IMR-90 (cell line): ENCODE measurements around the gene PTPN13. TPM values are rescaled to one million over a fixed set of nuclear protein-coding genes. Genes with fewer than 3 reads are reported as not detected.

Experiments used
- ATAC-seq: fragments of 200-7000 bp; cut with Tn5 transposase; 2 replicates; pipeline ENCODE4 v1.9.1; 2020; ENCODE audit warnings: low read depth, mild to moderate bottlenecking, moderate library complexity
- BruUV-seq: library from RNA; stranded (reverse); fragments of 400-500 nt; replicated peaks from 2 replicates; lab custom pipeline; 2021; lab: Mats Ljungman, UMichigan
- CTCF ChIA-PET: fragments of 300-600 bp; formaldehyde crosslinking; extraction: SDS; loops from one replicate; lab custom pipeline; 2021; ENCODE audit warnings: antibody characterized with exemption; lab: Yijun Ruan, JAX
- POLR2A ChIA-PET: fragments of 300-600 bp; sonication (Branson Sonifier 250); formaldehyde crosslinking; loops from one replicate; lab custom pipeline; 2022; ENCODE audit warnings: antibody characterized with exemption; ENCODE audit not compliant: unreplicated experiment; lab: Charles Lee
- DNase-seq: peaks from one replicate; pipeline ENCODE4 v3.0.0; 2013
- H2AFZ ChIP-seq: replicated peaks from 2 replicates; pipeline ENCODE3; 2013; ENCODE audit warnings: low read length, mild to moderate bottlenecking; ENCODE audit not compliant: poor library complexity
- H2AK5ac ChIP-seq: 2 replicates; pipeline ENCODE4 v1.6.1; 2013; ENCODE audit warnings: low read depth, low read length, inconsistent platforms
- H2AK9ac ChIP-seq: replicated peaks from 2 replicates; pipeline ENCODE3; 2013; ENCODE audit warnings: mild to moderate bottlenecking, low read depth, low read length, moderate library complexity; ENCODE audit not compliant: poor library complexity
- H2BK120ac ChIP-seq: 2 replicates; pipeline ENCODE4 v1.6.1; 2013; ENCODE audit warnings: low read depth, low read length, inconsistent platforms
- H2BK15ac ChIP-seq: 3 replicates; pipeline ENCODE4 v1.6.1; 2013; ENCODE audit warnings: low read depth, low read length, inconsistent platforms
- H2BK20ac ChIP-seq: 2 replicates; pipeline ENCODE4 v1.6.1; 2013; ENCODE audit warnings: low read depth, mild to moderate bottlenecking, inconsistent platforms, low read length, moderate library complexity
- H2BK5ac ChIP-seq: 2 replicates; pipeline ENCODE4 v1.6.1; 2013; ENCODE audit warnings: mild to moderate bottlenecking, low read depth, low read length, inconsistent platforms; ENCODE audit not compliant: poor library complexity, severe bottlenecking
- H3K14ac ChIP-seq: replicated peaks from 2 replicates; pipeline ENCODE4 v1.6.1; 2013; ENCODE audit warnings: low read depth, low read length, inconsistent platforms
- H3K18ac ChIP-seq: 2 replicates; pipeline ENCODE4 v1.6.1; 2013; ENCODE audit warnings: low read depth, low read length, control low read depth
- H3K23ac ChIP-seq: 2 replicates; pipeline ENCODE4 v1.6.1; 2013; ENCODE audit warnings: low read depth, low read length, inconsistent platforms
- H3K27ac ChIP-seq: 2 replicates; pipeline ENCODE4 v1.5.1; 2013; ENCODE audit warnings: mild to moderate bottlenecking, control low read depth, low read length; ENCODE audit not compliant: insufficient read depth
- H3K27me3 ChIP-seq: 2 replicates; pipeline ENCODE4 v1.6.1; 2013; ENCODE audit warnings: low read length; ENCODE audit not compliant: control insufficient read depth, insufficient read depth
- H3K36me3 ChIP-seq: 2 replicates; pipeline ENCODE4 v1.6.1; 2013; ENCODE audit warnings: low read length, mixed read lengths; ENCODE audit not compliant: control insufficient read depth, insufficient read depth
- H3K4ac ChIP-seq: 2 replicates; pipeline ENCODE4 v1.6.1; 2013; ENCODE audit warnings: low read depth, low read length, inconsistent platforms
- H3K4me1 ChIP-seq: 2 replicates; pipeline ENCODE4 v1.6.1; 2013; ENCODE audit warnings: low read length, mixed read lengths; ENCODE audit not compliant: control insufficient read depth, insufficient read depth
- H3K4me2 ChIP-seq: 2 replicates; pipeline ENCODE4 v1.6.1; 2013; ENCODE audit warnings: low read depth, mild to moderate bottlenecking, control low read depth, low read length, moderate library complexity
- H3K4me3 ChIP-seq: 2 replicates; pipeline ENCODE4 v1.5.1; 2013; ENCODE audit warnings: low read depth, mild to moderate bottlenecking, control low read depth, low read length, moderate library complexity; ENCODE audit not compliant: insufficient read depth
- H3K56ac ChIP-seq: 2 replicates; pipeline ENCODE4 v1.6.1; 2013; ENCODE audit warnings: low read length, inconsistent platforms; ENCODE audit not compliant: insufficient read depth; ENCODE audit errors: extremely low read depth
- H3K79me1 ChIP-seq, 2 experiments: 2 replicates each; pipeline ENCODE4 v1.6.1; 2013; ENCODE audit warnings: low read length in 2 of 2, inconsistent platforms in 1 of 2, low read depth in 1 of 2
- H3K9ac ChIP-seq: 2 replicates; pipeline ENCODE4 v1.6.1; 2013; ENCODE audit warnings: low read depth, low read length, control low read depth
- H3K9me1 ChIP-seq: 2 replicates; pipeline ENCODE4 v1.6.1; 2013; ENCODE audit warnings: low read length, inconsistent platforms; ENCODE audit not compliant: insufficient read depth
- H3K9me3 ChIP-seq: 2 replicates; pipeline ENCODE4 v1.6.1; 2013; ENCODE audit warnings: low read length; ENCODE audit not compliant: control insufficient read depth, insufficient read depth
- H4K20me1 ChIP-seq: 2 replicates; pipeline ENCODE4 v1.6.1; 2013; ENCODE audit warnings: low read length, inconsistent platforms; ENCODE audit not compliant: insufficient read depth
- H4K5ac ChIP-seq: 2 replicates; pipeline ENCODE4 v1.6.1; 2013; ENCODE audit warnings: mild to moderate bottlenecking, low read depth, low read length, control low read depth
- H4K8ac ChIP-seq, 2 experiments: 2 replicates each; pipeline ENCODE4 v1.6.1; 2013; ENCODE audit warnings: low read depth in 2 of 2, low read length in 2 of 2, control low read depth in 1 of 2, inconsistent platforms in 1 of 2
- H4K91ac ChIP-seq: 2 replicates; pipeline ENCODE4 v1.6.1; 2013; ENCODE audit warnings: low read depth, low read length, inconsistent platforms; ENCODE audit not compliant: insufficient read depth
- BHLHE40 ChIP-seq: fragments of 150-350 bp; IDR thresholded peaks from 2 replicates; pipeline ENCODE4 v1.6.1; 2016; ENCODE audit warnings: mild to moderate bottlenecking, low read depth, low read length
- CEBPB ChIP-seq: IDR thresholded peaks from 2 replicates; pipeline ENCODE4 v1.6.1; 2012; ENCODE audit warnings: low read depth, low read length, improper control_type of control experiment
- CHD1 ChIP-seq: IDR thresholded peaks from 2 replicates; pipeline ENCODE4 v1.6.1; 2012; ENCODE audit warnings: low read depth, low read length, improper control_type of control experiment
- CTCF ChIP-seq: conservative IDR thresholded peaks from 2 replicates; pipeline ENCODE4 v1.5.1; 2012; ENCODE audit warnings: mild to moderate bottlenecking, low read depth, low read length, improper control_type of control experiment
- ELK1 ChIP-seq: fragments of 150-350 bp; IDR thresholded peaks from 2 replicates; pipeline ENCODE4 v1.6.1; 2016; ENCODE audit warnings: low read depth, mild to moderate bottlenecking, low read length, moderate library complexity, borderline replicate concordance
- FOS ChIP-seq: fragments of 150-350 bp; IDR thresholded peaks from 2 replicates; pipeline ENCODE4 v1.6.1; 2016; ENCODE audit warnings: low read depth, low read length
- MAFK ChIP-seq: IDR thresholded peaks from 2 replicates; pipeline ENCODE4 v1.6.1; 2012; ENCODE audit warnings: low read depth, low read length, improper control_type of control experiment
- MXI1 ChIP-seq: IDR thresholded peaks from 2 replicates; pipeline ENCODE4 v1.6.1; 2012; ENCODE audit warnings: low read depth, mild to moderate bottlenecking, low read length, moderate library complexity, borderline replicate concordance
- NFE2L2 ChIP-seq: fragments of 150-350 bp; IDR thresholded peaks from 2 replicates; pipeline ENCODE4 v1.6.1; 2016; ENCODE audit warnings: low read depth, mild to moderate bottlenecking, low read length
- POLR2A ChIP-seq: IDR thresholded peaks from 2 replicates; pipeline ENCODE4 v1.6.1; 2012; ENCODE audit warnings: mild to moderate bottlenecking, low read depth, low read length
- RAD21 ChIP-seq: IDR thresholded peaks from 2 replicates; pipeline ENCODE4 v1.6.1; 2012; ENCODE audit warnings: low read length, improper control_type of control experiment
- RCOR1 ChIP-seq: IDR thresholded peaks from 2 replicates; pipeline ENCODE4 v1.6.1; 2012; ENCODE audit warnings: mild to moderate bottlenecking, low read length, improper control_type of control experiment; ENCODE audit not compliant: insufficient replicate concordance
- RFX5 ChIP-seq: IDR thresholded peaks from 2 replicates; pipeline ENCODE4 v1.8.0; 2012; ENCODE audit warnings: low read depth, mild to moderate bottlenecking, low read length, moderate library complexity
- SMC3 ChIP-seq: fragments of 150-350 bp; IDR thresholded peaks from 2 replicates; pipeline ENCODE4 v1.6.1; 2016; ENCODE audit warnings: low read depth, mild to moderate bottlenecking, antibody characterized with exemption, low read length, moderate library complexity
- WGBS, 2 experiments: methylation state at CpG; one replicate each; pipeline versions ENCODE4 v1.1.5 to v1.1.7; 2013; ENCODE audit warnings: missing lambda C conversion rate in 2 of 2; ENCODE audit not compliant: insufficient read length in 1 of 2; ENCODE audit errors: extremely low coverage in 2 of 2; 5-methylcytosine and 5-hydroxymethylcytosine counted together
- dilution Hi-C: fragments of 300-500 bp; cut with HindIII; formaldehyde crosslinking; loops from one replicate; pipeline ENCODE4 v1.14.3; 2018; ENCODE audit warnings: low sequenced_read_pairs; ENCODE audit not compliant: unreplicated experiment
- in situ Hi-C: fragments of 300-500 bp; cut with MboI; formaldehyde crosslinking; loops from 3 replicates; pipeline ENCODE4 v1.14.3; 2019; ENCODE audit warnings: low sequenced_read_pairs, inconsistent platforms, mixed read lengths
- intact Hi-C: fragments of 100-400 bp; cut with micrococcal nuclease; formaldehyde crosslinking; loops from 2 replicates; pipeline ENCODE4 v1.10.0; 2022
- polyA plus RNA-seq, 3 experiments: library from polyadenylated mRNA; depleted of rRNA; stranded (reverse); fragments of >200 nt; gene quantifications; 2 replicates each; pipeline ENCODE4 v1.2.3, GENCODE V29; 2012; ENCODE audit warnings: low replicate concordance in 1 of 3
- total RNA-seq: library from RNA; depleted of rRNA; stranded (reverse); fragments of >200 nt; gene quantifications from 2 replicates; pipeline ENCODE4 v1.2.3, GENCODE V29; 2012

PTPN13 gene
- total and polyA plus RNA-seq, 2 of the 4 experiments (the other 2 are of a cell fraction) = 7.7 to 29.0 TPM

- H3K4me1 ChIP-seq = peaks cover 2% of the 10 kb centered on the region
- ATAC-seq (peak; percentile 48), DNase-seq (peak; percentile 84)
- intact Hi-C loops = loop anchor here (1.0 to 10.0 kb wide), 4 partner anchors 70 to 301 kb away; no protein-coding TSS in a partner anchor
- peak overlapping the region; percentile 13 for H4K5ac ChIP-seq
- in situ Hi-C loops = loop anchor here (10.0 kb wide), 1 partner anchor 300 kb away; the partner anchor contains the start of gene C4orf36
- ChIA-PET CTCF (interaction anchor here (0.8 to 1.6 kb wide), 2 partner anchors 96 to 99 kb away, joined by 4 to 5 read pairs; no protein-coding TSS in a partner anchor), POLR2A (interaction anchor here (0.7 to 1.1 kb wide), 2 partner anchors 10 to 715 kb away, joined by 3 to 4 read pairs; no protein-coding TSS in a partner anchor)
- H3K9me1 ChIP-seq = peaks cover 4% of the 10 kb centered on the region; the same call in 1 of the 2 replicates
- peak overlapping the region; percentile 80 for H2BK5ac ChIP-seq
- H3K23ac ChIP-seq = peak overlapping the region; percentile 100
- no peaks in the 10 kb centered on the region for H3K27me3 ChIP-seq
- peaks cover 4% of the 10 kb centered on the region; the same call in 1 of the 2 replicates for H4K20me1 ChIP-seq
- H3K79me1 ChIP-seq = peaks cover 0 to 32% of the 10 kb centered on the region in 2 experiments; a peak in 2 of 4 replicates
- H2AK9ac ChIP-seq = peak overlapping the region; percentile 80
- H2BK20ac ChIP-seq = peak overlapping the region; percentile 69
- H3K36me3 ChIP-seq = no peaks in the 10 kb centered on the region
- H2BK120ac ChIP-seq = peak overlapping the region; percentile 85
- H2AFZ ChIP-seq = peak overlapping the region; percentile 92
- H3K18ac ChIP-seq = peak overlapping the region; percentile 76
- peak overlapping the region; percentile 98; the same call in 1 of the 2 replicates for H3K56ac ChIP-seq
- WGBS, 2 experiments = 0% methylated on average over 10 of the region's 47 CpGs; no CpG with 5 or more reads in 1 of the 2 experiments
- H3K4ac ChIP-seq = peak overlapping the region; percentile 91
- dilution Hi-C loops = no loop called here
- no TSS peak for BruUV-seq
- H3K14ac ChIP-seq = peak overlapping the region; percentile 98
- peak overlapping the region; percentile 89 for H3K27ac ChIP-seq
- H2BK15ac ChIP-seq = peak overlapping the region; percentile 68; the same call in 2 of the 3 replicates
- H4K8ac ChIP-seq = peak overlapping the region; percentile 43 to 71; a peak in 3 of 4 replicates
- peak overlapping the region; percentile 25; the same call in 1 of the 2 replicates for H2AK5ac ChIP-seq
- H3K4me3 ChIP-seq = peak overlapping the region; percentile 74
- peak overlapping the region; percentile 67 for H4K91ac ChIP-seq
- H3K9me3 ChIP-seq = no peaks in the 10 kb centered on the region
- peak overlapping the region; percentile 98 for H3K4me2 ChIP-seq
- H3K9ac ChIP-seq = peak overlapping the region; percentile 87
- peak; percentile 20 for TF ChIP-seq RAD21
- TF ChIP-seq CHD1 = no peak
- 0 out of 2 replicates have a peak, but pooled peaks have one; percentile 10 for TF ChIP-seq MXI1
- TF ChIP-seq ELK1 = no peak
- no peak for TF ChIP-seq RFX5
- no peak for TF ChIP-seq MAFK
- TF ChIP-seq SMC3 = no peak
- TF ChIP-seq FOS = no peak
- peak; percentile 16; the same call in 1 of the 2 replicates for TF ChIP-seq POLR2A
- peak; percentile 43 for TF ChIP-seq RCOR1
- TF ChIP-seq NFE2L2 = no peak
- peak; percentile 2; the same call in 1 of the 2 replicates for TF ChIP-seq CEBPB
- TF ChIP-seq BHLHE40 = no peak
- TF ChIP-seq CTCF = peak; percentile 30; the same call in 1 of the 2 replicates
These were observed 677 bp downstream of the PTPN13 start for GRCh38 chr4:86594559-86595425.
